Mucosa of descending colon (tissue), 3 donors: Measurements from ENCODE around the gene WDR35. TPM values are rescaled to one million over a fixed set of nuclear protein-coding genes. Genes with fewer than 3 reads are reported as not detected.

ENCODE experiments used
- ATAC-seq: fragments of 200-7000 bp; cut with Tn5 transposase; one replicate; pipeline ENCODE4 v1.9.1; 2020; ENCODE audit warnings: mild to moderate bottlenecking, moderate library complexity
- DNase-seq, 3 donors: peaks; one replicate each; pipeline ENCODE4 v3.0.0-alpha.2; 2020
- H3K36me3 ChIP-seq: fragments of 200-600 bp; one replicate; pipeline ENCODE4 v1.8.0; 2021; ENCODE audit warnings: low read depth, mild to moderate bottlenecking
- H3K4me1 ChIP-seq: fragments of 200-600 bp; one replicate; pipeline ENCODE4 v1.8.0; 2021; ENCODE audit warnings: low read depth, mild to moderate bottlenecking
- H3K4me3 ChIP-seq: fragments of 200-600 bp; one replicate; pipeline ENCODE4 v1.8.0; 2021; ENCODE audit warnings: mild to moderate bottlenecking
- H3K9me3 ChIP-seq: fragments of 200-600 bp; one replicate; pipeline ENCODE4 v1.8.0; 2021; ENCODE audit warnings: mild to moderate bottlenecking
- intact Hi-C, 2 donors: fragments of 100-400 bp; cut with DNase I in 1 of 2; cut with micrococcal nuclease in 1 of 2; formaldehyde crosslinking; loops; one replicate each; pipeline versions ENCODE4 v1.11.0 to v1.11.1; 2022; cut with DNase I, micrococcal nuclease
- total RNA-seq, 3 donors: library from RNA; stranded (reverse); fragmentation: NEBNext Ultra II Directional in 2 of 3; extraction: Animal tissue kit (Norgen Biotek cat#: 25700) in 2 of 3; gene quantifications; one replicate each; pipeline versions ENCODE4 v1.2.1 to v1.2.4, GENCODE V29; 2021 to 2023
- TF ChIP-seq, protein P1 (sequence below): fragments of 200-600 bp; IDR thresholded peaks from one replicate; pipeline ENCODE4 v1.8.0; 2022; ENCODE audit warnings: antibody characterized with exemption, mild to moderate bottlenecking
- donor health status: DM: no; HTN: no; CAD: no; lungs with moderate emphysema.
- donor health status: DM: no; HTN: no; CAD: no.
- donor health status: DM: no; HTN: yes; CAD: no.

The WDR35 gene
- total RNA-seq, 3 donors from 2014 or later: 1.9 to 8.8 (median 2.7) TPM

DNA sequence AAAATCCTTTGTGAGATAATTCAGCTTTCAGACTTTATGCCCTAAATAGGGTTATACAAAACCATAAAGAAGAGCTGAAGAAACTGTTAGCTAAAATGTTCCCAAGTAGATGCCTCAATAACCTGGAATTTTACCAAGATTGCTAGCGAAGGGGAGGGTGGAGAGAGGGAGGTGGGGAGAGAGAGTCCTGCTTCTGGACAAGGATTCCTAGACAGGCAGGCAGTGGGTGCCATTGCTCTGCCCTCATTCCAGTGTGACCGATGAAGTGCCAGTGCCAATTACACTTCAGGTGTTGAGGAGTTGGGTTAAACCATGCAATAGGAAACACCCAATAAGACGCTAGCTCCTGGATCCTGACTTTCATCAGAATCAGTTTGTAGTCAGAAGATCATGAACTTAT, 43.4 kb upstream of the WDR35 start:
- Histone ChIP-seq H3K36me3 (no peaks in the 10 kb centered on the region), H3K9me3 (no peaks in the 10 kb centered on the region), H3K4me3 (no peak overlapping the region), H3K4me1 (peaks cover 3% of the 10 kb centered on the region)
- TF ChIP-seq, protein P1, sequence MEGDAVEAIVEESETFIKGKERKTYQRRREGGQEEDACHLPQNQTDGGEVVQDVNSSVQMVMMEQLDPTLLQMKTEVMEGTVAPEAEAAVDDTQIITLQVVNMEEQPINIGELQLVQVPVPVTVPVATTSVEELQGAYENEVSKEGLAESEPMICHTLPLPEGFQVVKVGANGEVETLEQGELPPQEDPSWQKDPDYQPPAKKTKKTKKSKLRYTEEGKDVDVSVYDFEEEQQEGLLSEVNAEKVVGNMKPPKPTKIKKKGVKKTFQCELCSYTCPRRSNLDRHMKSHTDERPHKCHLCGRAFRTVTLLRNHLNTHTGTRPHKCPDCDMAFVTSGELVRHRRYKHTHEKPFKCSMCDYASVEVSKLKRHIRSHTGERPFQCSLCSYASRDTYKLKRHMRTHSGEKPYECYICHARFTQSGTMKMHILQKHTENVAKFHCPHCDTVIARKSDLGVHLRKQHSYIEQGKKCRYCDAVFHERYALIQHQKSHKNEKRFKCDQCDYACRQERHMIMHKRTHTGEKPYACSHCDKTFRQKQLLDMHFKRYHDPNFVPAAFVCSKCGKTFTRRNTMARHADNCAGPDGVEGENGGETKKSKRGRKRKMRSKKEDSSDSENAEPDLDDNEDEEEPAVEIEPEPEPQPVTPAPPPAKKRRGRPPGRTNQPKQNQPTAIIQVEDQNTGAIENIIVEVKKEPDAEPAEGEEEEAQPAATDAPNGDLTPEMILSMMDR: no peak
- no peak for ATAC-seq
- no peak for DNase-seq
- intact Hi-C loops: no loop called here

DNA sequence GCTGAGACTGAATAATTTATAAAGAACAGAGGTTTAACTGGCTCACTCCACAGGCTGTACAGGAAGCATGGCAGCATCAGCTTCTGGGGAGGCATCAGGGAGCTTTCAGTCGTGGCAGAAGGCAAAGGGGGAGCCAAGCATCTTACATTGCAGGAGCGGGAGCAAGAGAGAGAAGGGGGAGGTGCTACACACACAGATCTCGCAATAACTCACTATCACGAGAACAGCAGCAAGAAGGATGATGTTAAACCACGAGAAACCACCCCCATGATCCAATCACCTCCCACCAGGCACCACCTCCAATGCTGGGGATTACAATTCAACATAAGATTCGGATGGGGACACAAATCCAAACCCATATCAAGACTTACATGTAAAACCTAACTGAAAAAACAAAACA, 40.3 kb upstream of the WDR35 start:
- Histone ChIP-seq H3K9me3 (no peaks in the 10 kb centered on the region), H3K36me3 (no peaks in the 10 kb centered on the region), H3K4me3 (no peak overlapping the region), H3K4me1 (peaks cover 10% of the 10 kb centered on the region)
- no peak for ATAC-seq
- intact Hi-C loops: no loop called here
- TF ChIP-seq, protein P1: no peak
- no peak for DNase-seq

DNA sequence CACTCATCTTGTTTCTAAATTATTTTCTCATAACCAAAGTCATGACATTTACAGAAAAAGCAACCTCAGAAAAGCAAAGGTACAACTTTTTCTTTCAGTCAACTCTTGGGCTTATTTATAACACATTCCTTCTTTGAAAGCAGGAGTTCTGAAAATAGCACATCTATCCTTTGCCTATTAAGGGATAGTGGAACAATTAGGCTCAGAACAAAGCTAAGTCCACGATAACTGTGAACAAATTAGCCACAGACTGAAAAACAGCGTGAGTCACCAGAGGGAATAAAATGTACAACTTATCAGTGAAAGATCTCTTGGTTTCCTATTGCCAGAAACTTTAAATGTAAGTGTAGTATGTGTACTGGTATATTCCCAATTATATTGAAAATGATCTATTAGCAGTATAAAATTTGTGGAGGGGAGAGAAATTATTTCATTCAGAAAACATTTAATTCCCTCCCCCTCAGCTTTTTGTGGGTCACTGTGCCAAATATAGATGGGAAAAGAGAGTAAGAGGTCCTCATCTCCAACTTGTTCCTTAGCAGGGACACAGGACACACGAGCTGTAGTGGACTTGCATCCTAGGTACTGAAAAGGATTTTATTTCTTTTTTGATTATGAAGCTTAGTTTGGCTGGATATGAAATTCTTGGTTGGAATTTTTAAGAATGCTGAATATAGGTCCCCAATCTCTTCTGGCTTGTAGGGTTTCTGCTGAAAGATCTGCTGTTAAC, 38.0 kb upstream of the WDR35 start:
- Histone ChIP-seq H3K4me3 (no peak overlapping the region), H3K9me3 (no peaks in the 10 kb centered on the region), H3K36me3 (no peaks in the 10 kb centered on the region), H3K4me1 (peaks cover 10% of the 10 kb centered on the region)
- TF ChIP-seq, protein P1: no peak
- ATAC-seq: peak; percentile 42
- DNase-seq: no peak
- intact Hi-C loops: no loop called here

DNA sequence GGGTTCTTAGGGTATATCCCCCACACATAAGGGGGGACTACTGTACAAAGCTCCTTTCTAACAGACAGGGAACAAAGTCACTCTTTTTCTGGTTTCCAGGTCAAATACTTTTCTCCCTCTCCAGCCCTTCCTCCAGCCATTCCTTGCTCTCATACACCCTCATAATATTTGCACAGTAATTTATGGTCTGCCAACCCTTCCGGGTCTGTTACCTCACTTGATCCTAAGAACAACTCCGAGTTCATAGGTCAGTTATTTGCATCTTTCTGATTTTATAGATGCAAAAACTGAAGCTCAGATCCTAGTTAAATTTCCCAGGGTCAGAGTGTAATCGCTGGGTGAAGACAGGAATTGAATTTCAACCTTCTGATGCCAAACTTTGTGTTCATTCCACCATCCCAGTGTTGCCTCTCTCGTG, 37.4 kb upstream of the WDR35 start:
- DNase-seq (peak in 1 of 3 donors; percentile 59), ATAC-seq (peak; percentile 97)
- H3K4me3 ChIP-seq: no peak overlapping the region
- H3K9me3 ChIP-seq: no peaks in the 10 kb centered on the region
- H3K4me1 ChIP-seq: peaks cover 10% of the 10 kb centered on the region
- intact Hi-C loops: no loop called here
- no peaks in the 10 kb centered on the region for H3K36me3 ChIP-seq
- TF ChIP-seq, protein P1: no peak

DNA sequence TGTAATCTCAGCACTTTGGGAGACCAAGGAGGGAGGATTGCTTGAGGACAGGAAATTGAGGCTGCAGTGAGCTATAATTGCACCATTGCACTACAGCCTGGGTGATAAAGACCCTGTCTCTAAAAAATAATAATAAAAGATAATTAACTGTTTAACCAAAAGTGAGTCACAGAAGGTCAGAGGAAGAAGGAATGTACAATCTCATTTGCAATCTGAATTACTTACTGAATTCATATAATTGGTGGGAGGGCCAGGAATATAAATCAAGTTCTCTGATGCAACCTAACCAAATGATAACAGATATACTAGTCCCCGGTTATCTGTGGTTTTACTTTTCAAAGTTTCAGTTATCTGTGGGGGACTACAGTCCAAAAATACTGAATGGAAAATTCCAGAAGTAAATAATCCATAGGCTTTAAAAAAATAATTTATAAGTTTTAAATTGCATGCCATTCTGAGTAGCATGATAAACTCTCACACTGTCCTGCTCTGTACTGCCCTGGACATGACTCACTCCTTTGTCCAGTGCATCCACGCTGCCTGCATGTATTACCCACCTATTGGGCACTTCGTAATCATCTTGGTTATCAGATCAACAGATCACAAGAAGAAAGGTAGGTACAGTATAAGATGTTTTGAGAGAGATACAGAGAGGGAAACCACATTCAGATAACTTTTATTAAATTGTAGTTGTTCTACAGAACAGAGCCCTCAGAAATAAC, 35.3 kb upstream of the WDR35 start:
- H3K4me1 ChIP-seq: peaks cover 10% of the 10 kb centered on the region
- intact Hi-C loops: no loop called here

More for the DNA sequence above, 35.3 kb upstream of the WDR35 start:
- H3K36me3 ChIP-seq: no peaks in the 10 kb centered on the region
- ATAC-seq (no peak), DNase-seq (no peak)
- no peak overlapping the region for H3K4me3 ChIP-seq
- TF ChIP-seq, protein P1: no peak
- H3K9me3 ChIP-seq: peaks cover 10% of the 10 kb centered on the region
